ENCODE results near the gene GPR158.

Gene GPR158

DNA sequence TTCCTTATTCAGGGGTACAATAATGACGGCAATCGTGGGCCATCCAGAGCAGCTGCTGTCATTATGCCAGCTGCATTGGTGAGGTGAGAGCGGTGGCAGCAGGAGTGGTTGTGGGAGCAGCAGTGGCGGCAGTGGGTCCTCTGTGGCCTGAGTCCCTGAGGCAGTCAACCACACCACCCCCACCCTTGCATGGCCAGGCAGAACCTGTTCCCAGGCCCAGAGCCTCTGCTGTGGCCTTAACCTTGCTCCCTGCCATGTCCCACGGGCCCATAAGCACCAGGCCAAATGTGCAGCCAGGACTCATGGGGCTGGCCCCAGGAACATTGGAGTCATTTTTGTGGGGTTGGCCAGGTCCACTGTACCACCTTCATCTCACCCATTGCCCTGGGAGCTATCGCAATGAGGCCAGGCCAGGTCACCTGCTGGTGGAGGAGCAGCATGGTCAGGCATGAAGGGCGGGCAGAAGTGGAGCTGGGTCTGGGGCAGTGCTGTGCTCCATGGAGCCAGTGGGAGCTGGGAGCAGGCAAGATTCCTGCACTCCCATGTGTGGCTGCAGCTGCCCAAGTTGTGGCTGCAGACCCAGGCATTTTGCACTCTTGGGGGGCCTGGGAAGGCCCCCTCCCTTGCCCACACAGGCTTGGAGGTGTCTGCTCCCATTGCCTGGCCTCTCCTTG lies 213.5 kb downstream of the GPR158 start:
- H3K27me3 ChIP-seq (ENCODE audit: control insufficient read depth, insufficient read depth, low read length, poor library complexity, severe bottlenecking), result no peaks in the 10 kb centered on the region
- H3K27ac ChIP-seq (ENCODE audit: insufficient read depth, low read depth, low read length, poor library complexity, severe bottlenecking), result no peak overlapping the region
- H3K4me1 ChIP-seq (ENCODE audit: control insufficient read depth, insufficient read depth, low read length), result no peaks in the 10 kb centered on the region
- no peaks in the 10 kb centered on the region for H3K9me3 ChIP-seq (ENCODE audit: control insufficient read depth, low read length)
- WGBS, 2 experiments, result 87 to 91% methylated on average over 7 of the region's 7 CpGs
- H3K36me3 ChIP-seq (ENCODE audit: control insufficient read depth, insufficient read depth, low read length), result no peaks in the 10 kb centered on the region
- no peak overlapping the region for H3K4me3 ChIP-seq (ENCODE audit: insufficient read depth, low read depth, low read length)

DNA sequence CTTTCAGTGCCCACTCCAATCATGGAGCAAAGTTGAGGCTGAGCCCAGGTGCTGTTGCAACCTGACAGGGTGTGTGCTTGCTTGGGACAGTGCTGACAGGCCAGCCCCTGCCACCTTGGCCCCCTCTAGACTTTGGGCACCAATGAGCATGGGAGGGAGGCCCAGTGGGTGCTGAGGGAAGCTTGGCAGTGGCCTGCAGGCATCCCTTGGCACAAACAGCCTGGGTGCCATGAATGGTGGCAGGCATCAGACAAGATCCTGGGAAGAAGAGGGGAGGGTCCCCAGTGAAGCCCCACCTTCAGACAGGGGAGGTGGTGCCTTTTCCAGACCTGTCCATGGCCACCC lies 214.0 kb downstream of the GPR158 start:
- no peaks in the 10 kb centered on the region for H3K36me3 ChIP-seq (ENCODE audit: control insufficient read depth, insufficient read depth, low read length)
- H3K27ac ChIP-seq (ENCODE audit: insufficient read depth, low read depth, low read length, poor library complexity, severe bottlenecking), result no peak overlapping the region
- no peak overlapping the region for H3K4me3 ChIP-seq (ENCODE audit: insufficient read depth, low read depth, low read length)
- no peaks in the 10 kb centered on the region for H3K4me1 ChIP-seq (ENCODE audit: control insufficient read depth, insufficient read depth, low read length)
- no peaks in the 10 kb centered on the region for H3K27me3 ChIP-seq (ENCODE audit: control insufficient read depth, insufficient read depth, low read length, poor library complexity, severe bottlenecking)
- no peaks in the 10 kb centered on the region for H3K9me3 ChIP-seq (ENCODE audit: control insufficient read depth, low read length)

DNA sequence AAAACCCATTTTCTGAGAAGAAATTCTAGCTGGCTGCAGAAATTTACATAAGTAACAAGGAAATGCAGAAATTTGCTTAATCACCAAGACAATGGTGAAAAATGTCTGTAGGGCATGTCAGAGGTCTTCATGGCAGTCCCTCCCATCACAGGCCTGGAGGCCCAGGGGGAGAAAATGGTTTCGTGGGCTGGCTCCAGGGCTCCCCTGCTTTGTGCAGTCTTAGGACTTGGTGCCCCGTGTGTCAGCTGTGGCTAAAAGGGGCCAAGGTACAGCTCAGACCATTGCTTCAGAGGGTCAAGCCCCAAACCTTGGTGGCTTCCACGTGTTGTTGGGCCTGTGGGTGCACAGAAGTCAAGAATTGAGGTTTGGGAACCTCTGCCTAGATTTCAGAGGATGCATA lies 215.9 kb downstream of the GPR158 start:
- Histone ChIP-seq H3K27ac (ENCODE audit: insufficient read depth, low read depth, low read length, poor library complexity, severe bottlenecking) (no peak overlapping the region), H3K4me3 (ENCODE audit: insufficient read depth, low read depth, low read length) (no peak overlapping the region), H3K9me3 (ENCODE audit: control insufficient read depth, low read length) (no peaks in the 10 kb centered on the region), H3K4me1 (ENCODE audit: control insufficient read depth, insufficient read depth, low read length) (no peaks in the 10 kb centered on the region), H3K36me3 (ENCODE audit: control insufficient read depth, insufficient read depth, low read length) (no peaks in the 10 kb centered on the region), H3K27me3 (ENCODE audit: control insufficient read depth, insufficient read depth, low read length, poor library complexity, severe bottlenecking) (no peaks in the 10 kb centered on the region)
- 90 to 94% methylated on average over 3 of the region's 3 CpGs for WGBS, 2 experiments

DNA sequence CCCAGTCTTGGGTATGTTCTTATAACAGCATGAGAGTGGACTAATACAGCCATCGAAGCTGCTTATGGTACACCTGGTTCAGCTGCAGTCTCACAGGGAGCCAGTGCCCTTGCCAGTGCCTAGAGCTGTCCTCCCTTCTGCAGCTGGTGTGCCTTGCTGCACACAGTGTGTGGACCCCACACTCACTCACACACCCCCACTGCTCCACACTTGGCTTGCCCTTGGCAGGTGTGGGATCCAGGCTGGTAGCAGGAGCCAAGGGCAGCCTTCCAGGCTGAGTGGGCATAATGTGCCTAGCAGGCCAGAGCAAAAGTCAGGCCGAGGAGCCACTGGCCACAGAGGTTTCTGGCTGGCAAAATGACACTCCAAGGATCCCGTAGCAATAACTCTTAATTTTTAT lies 217.3 kb downstream of the GPR158 start:
- H3K4me1 ChIP-seq (ENCODE audit: control insufficient read depth, insufficient read depth, low read length), result no peaks in the 10 kb centered on the region
- H3K27ac ChIP-seq (ENCODE audit: insufficient read depth, low read depth, low read length, poor library complexity, severe bottlenecking), result no peak overlapping the region
- no peaks in the 10 kb centered on the region for H3K27me3 ChIP-seq (ENCODE audit: control insufficient read depth, insufficient read depth, low read length, poor library complexity, severe bottlenecking)
- H3K4me3 ChIP-seq (ENCODE audit: insufficient read depth, low read depth, low read length), result no peak overlapping the region
- H3K36me3 ChIP-seq (ENCODE audit: control insufficient read depth, insufficient read depth, low read length), result no peaks in the 10 kb centered on the region
- no peaks in the 10 kb centered on the region for H3K9me3 ChIP-seq (ENCODE audit: control insufficient read depth, low read length)
- WGBS, 2 experiments, result 89 to 92% methylated on average over 3 of the region's 3 CpGs

DNA sequence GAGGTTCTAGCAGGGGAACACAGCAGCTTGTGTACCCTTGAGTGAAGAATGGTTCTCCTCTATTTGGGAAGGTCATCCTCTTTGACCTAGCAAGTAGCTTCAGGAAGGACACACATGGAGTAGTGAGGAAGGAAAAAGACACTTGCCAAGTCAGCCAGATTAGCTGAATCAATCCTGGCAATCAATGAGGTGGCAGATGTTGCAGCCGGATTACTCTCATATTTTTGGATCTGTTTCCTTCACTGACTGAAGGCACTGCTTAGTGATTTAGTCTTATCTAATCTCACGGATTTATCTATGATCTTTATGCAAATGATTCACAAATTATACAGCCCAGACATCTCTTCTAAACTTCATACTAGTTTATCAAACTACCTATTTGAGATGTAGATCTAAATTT lies 218.8 kb downstream of the GPR158 start:
- WGBS, 2 experiments, result 95 to 98% methylated on average over 2 of the region's 2 CpGs
- no peaks in the 10 kb centered on the region for H3K27me3 ChIP-seq (ENCODE audit: control insufficient read depth, insufficient read depth, low read length, poor library complexity, severe bottlenecking)

DNA sequence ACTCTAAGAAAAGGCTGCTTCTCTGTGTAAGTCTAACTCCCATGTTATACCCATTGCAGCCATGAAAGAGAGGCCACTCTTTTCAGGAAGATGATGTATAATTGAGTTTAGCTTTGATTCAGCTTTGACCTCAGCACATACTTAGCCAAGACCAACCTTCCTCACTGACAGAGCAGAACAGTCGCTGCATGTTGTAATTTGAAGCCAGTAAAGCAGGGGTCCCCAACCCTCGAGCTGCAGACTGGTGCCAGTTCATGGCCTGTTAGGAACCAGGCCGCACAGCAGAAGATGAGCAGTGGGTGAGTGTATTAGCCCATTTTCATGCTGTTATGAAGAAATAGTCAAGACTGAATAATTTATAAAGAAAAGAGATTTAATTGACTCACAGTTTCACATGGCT lies 223.9 kb downstream of the GPR158 start:
- 74 to 76% methylated on average over 3 of the region's 3 CpGs for WGBS, 2 experiments
- Histone ChIP-seq H3K4me1 (ENCODE audit: control insufficient read depth, insufficient read depth, low read length) (no peaks in the 10 kb centered on the region), H3K27me3 (ENCODE audit: control insufficient read depth, insufficient read depth, low read length, poor library complexity, severe bottlenecking) (no peaks in the 10 kb centered on the region), H3K27ac (ENCODE audit: insufficient read depth, low read depth, low read length, poor library complexity, severe bottlenecking) (no peak overlapping the region), H3K4me3 (ENCODE audit: insufficient read depth, low read depth, low read length) (no peak overlapping the region), H3K36me3 (ENCODE audit: control insufficient read depth, insufficient read depth, low read length) (no peaks in the 10 kb centered on the region), H3K9me3 (ENCODE audit: control insufficient read depth, low read length) (no peaks in the 10 kb centered on the region)

More for the DNA sequence above, 218.8 kb downstream of the GPR158 start:
- Histone ChIP-seq H3K4me1 (ENCODE audit: control insufficient read depth, insufficient read depth, low read length) (no peaks in the 10 kb centered on the region), H3K9me3 (ENCODE audit: control insufficient read depth, low read length) (no peaks in the 10 kb centered on the region), H3K27ac (ENCODE audit: insufficient read depth, low read depth, low read length, poor library complexity, severe bottlenecking) (no peak overlapping the region), H3K4me3 (ENCODE audit: insufficient read depth, low read depth, low read length) (no peak overlapping the region), H3K36me3 (ENCODE audit: control insufficient read depth, insufficient read depth, low read length) (no peaks in the 10 kb centered on the region)

DNA sequence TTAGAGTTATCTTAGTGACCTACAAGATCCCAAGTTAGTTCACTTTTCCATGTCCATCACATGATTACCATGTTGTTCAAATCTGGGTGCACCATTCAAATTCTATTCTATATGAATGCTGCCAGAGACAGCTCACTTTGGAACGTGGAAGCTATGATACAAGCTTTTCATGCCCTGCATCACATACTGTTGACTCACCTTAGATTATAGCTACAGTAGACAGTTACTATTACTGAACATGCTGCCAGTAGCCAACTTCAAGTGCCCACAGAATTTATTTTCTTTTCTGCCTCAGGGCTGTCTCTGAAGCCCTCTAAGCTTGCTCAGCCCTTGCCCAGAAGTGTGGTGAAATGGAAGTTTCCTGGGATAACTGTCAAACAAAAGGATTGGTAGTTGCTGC lies 231.1 kb downstream of the GPR158 start:
- H3K4me1 ChIP-seq (ENCODE audit: control insufficient read depth, insufficient read depth, low read length), result no peaks in the 10 kb centered on the region
- H3K4me3 ChIP-seq (ENCODE audit: insufficient read depth, low read depth, low read length), result no peak overlapping the region
- no peak overlapping the region for H3K27ac ChIP-seq (ENCODE audit: insufficient read depth, low read depth, low read length, poor library complexity, severe bottlenecking)
- 94 to 98% methylated on average over 1 of the region's 1 CpG for WGBS, 2 experiments
- no peaks in the 10 kb centered on the region for H3K36me3 ChIP-seq (ENCODE audit: control insufficient read depth, insufficient read depth, low read length)
- H3K27me3 ChIP-seq (ENCODE audit: control insufficient read depth, insufficient read depth, low read length, poor library complexity, severe bottlenecking), result no peaks in the 10 kb centered on the region
- H3K9me3 ChIP-seq (ENCODE audit: control insufficient read depth, low read length), result no peaks in the 10 kb centered on the region

DNA sequence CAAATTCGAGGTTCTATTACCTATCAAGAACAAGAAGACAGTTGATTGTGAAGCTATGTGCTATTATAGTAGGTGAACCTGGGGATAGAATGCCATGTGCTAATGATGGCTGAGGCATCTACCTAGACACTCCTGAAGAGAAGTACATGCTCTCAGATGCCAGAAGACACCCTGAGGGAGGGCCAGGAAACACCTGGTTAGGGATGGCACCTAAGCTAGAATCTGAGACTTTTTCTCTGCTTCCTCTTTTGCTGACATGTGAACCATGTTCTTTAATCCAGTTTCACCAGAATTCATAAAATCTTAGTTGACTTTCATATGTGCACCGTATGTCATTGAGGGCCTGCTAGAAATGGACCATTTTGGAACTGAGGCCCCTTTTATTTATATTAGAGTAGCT lies 242.8 kb downstream of the GPR158 start:
- 84 to 96% methylated on average over 2 of the region's 2 CpGs for WGBS, 2 experiments
- Histone ChIP-seq H3K4me3 (ENCODE audit: insufficient read depth, low read depth, low read length) (no peak overlapping the region), H3K4me1 (ENCODE audit: control insufficient read depth, insufficient read depth, low read length) (no peaks in the 10 kb centered on the region)

DNA sequence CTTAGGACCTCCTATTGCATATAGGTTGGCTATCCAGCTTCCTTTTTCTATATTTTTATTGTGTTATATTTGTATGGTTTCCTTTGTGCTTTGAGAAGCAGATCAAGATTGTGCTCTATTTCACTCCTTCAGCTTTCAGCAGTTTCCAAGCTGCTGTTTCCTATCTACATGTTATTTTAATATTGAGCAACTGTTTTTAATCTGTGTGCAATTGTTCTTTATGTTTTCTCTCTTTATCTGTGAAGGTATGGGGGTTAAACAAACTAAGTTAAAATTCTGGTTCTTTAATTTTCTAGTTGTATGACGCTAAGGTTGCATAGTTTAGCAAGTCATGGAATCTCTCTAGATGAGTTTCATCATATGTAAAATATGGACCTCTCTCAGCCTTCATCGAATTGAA lies 251.0 kb downstream of the GPR158 start:
- no peaks in the 10 kb centered on the region for H3K36me3 ChIP-seq (ENCODE audit: control insufficient read depth, insufficient read depth, low read length)
- no peaks in the 10 kb centered on the region for H3K27me3 ChIP-seq (ENCODE audit: control insufficient read depth, insufficient read depth, low read length, poor library complexity, severe bottlenecking)
- H3K4me3 ChIP-seq (ENCODE audit: insufficient read depth, low read depth, low read length), result no peak overlapping the region
- H3K4me1 ChIP-seq (ENCODE audit: control insufficient read depth, insufficient read depth, low read length), result no peaks in the 10 kb centered on the region
- 85 to 86% methylated on average over 2 of the region's 2 CpGs for WGBS, 2 experiments
- no peak overlapping the region for H3K27ac ChIP-seq (ENCODE audit: insufficient read depth, low read depth, low read length, poor library complexity, severe bottlenecking)
- peaks cover 3% of the 10 kb centered on the region for H3K9me3 ChIP-seq (ENCODE audit: control insufficient read depth, low read length)

More for the DNA sequence above, 242.8 kb downstream of the GPR158 start:
- Histone ChIP-seq H3K36me3 (ENCODE audit: control insufficient read depth, insufficient read depth, low read length) (no peaks in the 10 kb centered on the region), H3K27ac (ENCODE audit: insufficient read depth, low read depth, low read length, poor library complexity, severe bottlenecking) (no peak overlapping the region), H3K9me3 (ENCODE audit: control insufficient read depth, low read length) (peaks cover 3% of the 10 kb centered on the region), H3K27me3 (ENCODE audit: control insufficient read depth, insufficient read depth, low read length, poor library complexity, severe bottlenecking) (no peaks in the 10 kb centered on the region)

DNA sequence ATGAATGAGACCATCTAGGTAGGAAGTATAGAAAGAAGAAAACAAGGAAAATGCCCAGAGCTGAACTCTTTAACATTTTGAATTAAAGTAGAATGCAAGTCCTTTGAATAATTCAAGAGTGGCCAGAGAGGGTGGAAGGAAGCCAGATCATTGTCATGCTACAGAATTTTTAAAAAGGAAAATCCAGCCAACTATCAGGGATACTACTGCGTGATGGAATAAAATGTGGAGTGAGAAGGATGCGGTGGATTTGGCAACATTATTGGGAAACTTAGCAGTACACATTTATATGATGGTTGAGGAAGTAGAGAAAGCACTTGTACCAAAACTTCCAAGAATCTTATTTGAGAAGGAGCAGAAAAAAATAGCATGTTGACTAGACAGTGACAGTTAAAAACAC lies 261.6 kb downstream of the GPR158 start:
- no peak overlapping the region for H3K4me3 ChIP-seq (ENCODE audit: insufficient read depth, low read depth, low read length)
- 90 to 91% methylated on average over 2 of the region's 2 CpGs for WGBS, 2 experiments
- H3K36me3 ChIP-seq (ENCODE audit: control insufficient read depth, insufficient read depth, low read length), result no peaks in the 10 kb centered on the region
- no peaks in the 10 kb centered on the region for H3K9me3 ChIP-seq (ENCODE audit: control insufficient read depth, low read length)
- H3K27me3 ChIP-seq (ENCODE audit: control insufficient read depth, insufficient read depth, low read length, poor library complexity, severe bottlenecking), result no peaks in the 10 kb centered on the region
- no peak overlapping the region for H3K27ac ChIP-seq (ENCODE audit: insufficient read depth, low read depth, low read length, poor library complexity, severe bottlenecking)
- no peaks in the 10 kb centered on the region for H3K4me1 ChIP-seq (ENCODE audit: control insufficient read depth, insufficient read depth, low read length)

DNA sequence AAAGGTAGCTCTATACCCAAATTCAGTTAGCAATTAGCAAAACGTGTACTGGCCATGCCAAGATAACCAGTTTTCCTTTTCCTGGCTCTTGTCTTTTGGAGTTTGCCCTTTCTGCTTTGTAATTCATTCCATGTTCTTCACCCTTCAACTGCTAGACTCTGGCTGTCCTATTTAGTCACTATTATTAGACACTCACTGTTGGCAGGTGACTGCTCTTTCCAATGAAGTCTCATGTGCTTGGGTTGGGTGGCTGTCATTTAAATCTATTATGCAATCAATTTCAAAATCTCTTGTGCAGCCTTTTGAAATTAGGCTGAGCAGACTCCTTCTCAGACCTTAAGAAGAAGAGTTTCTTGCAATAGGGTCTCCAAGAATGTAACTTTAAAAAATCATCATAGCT lies 266.5 kb downstream of the GPR158 start:
- H3K4me1 ChIP-seq (ENCODE audit: control insufficient read depth, insufficient read depth, low read length), result no peaks in the 10 kb centered on the region
- no peak overlapping the region for H3K4me3 ChIP-seq (ENCODE audit: insufficient read depth, low read depth, low read length)
- H3K9me3 ChIP-seq (ENCODE audit: control insufficient read depth, low read length), result no peaks in the 10 kb centered on the region
- WGBS, 2 experiments, result 92 to 97% methylated on average over 1 of the region's 1 CpG
- no peaks in the 10 kb centered on the region for H3K36me3 ChIP-seq (ENCODE audit: control insufficient read depth, insufficient read depth, low read length)
- no peaks in the 10 kb centered on the region for H3K27me3 ChIP-seq (ENCODE audit: control insufficient read depth, insufficient read depth, low read length, poor library complexity, severe bottlenecking)
- H3K27ac ChIP-seq (ENCODE audit: insufficient read depth, low read depth, low read length, poor library complexity, severe bottlenecking), result no peak overlapping the region

Data from ectodermal cell (in vitro differentiated cells).